ENCODE data around the gene TRIO. TPM values are rescaled to one million over a fixed set of nuclear protein-coding genes. Genes with fewer than 3 reads are reported as not detected.

TRIO gene
- total and polyA plus RNA-seq, 10 of the 15 experiments (the other 5 are each of a cell fraction or from before 2014, with no cell fraction given), result 5.1 to 96.4 (median 44.6) TPM

DNA sequence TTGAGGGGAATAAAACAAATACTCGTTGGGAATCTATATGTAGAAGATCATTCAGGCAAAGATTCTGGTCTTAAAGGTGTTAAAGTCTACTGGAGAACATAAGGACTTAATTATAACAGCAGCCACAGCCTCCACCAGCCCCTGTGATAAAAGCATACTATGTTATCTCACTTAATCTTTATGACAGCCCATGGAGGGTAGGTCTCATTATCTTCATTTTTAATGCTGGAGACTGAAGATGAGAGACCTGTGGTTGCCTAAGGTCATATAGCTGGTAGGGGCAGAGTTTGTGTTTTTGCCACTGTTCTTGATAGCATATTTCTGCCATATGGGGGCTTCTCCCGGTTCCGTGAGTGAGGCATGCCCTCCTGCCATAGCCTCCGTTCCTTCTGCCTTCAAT, 88.7 kb downstream of the TRIO start (continued):
- TF ChIP-seq GATAD2B (conservative IDR thresholded peaks at IDR 0.05; ENCODE audit: low read depth) (no peak), RELA (IDR thresholded peaks at IDR 0.05; ENCODE audit: borderline replicate concordance, partially characterized antibody) (no peak), POLR2AphosphoS2 (IDR thresholded peaks at IDR 0.05; ENCODE audit: low read depth, low read length) (no peak)
- TF ChIP-seq, protein P1, sequence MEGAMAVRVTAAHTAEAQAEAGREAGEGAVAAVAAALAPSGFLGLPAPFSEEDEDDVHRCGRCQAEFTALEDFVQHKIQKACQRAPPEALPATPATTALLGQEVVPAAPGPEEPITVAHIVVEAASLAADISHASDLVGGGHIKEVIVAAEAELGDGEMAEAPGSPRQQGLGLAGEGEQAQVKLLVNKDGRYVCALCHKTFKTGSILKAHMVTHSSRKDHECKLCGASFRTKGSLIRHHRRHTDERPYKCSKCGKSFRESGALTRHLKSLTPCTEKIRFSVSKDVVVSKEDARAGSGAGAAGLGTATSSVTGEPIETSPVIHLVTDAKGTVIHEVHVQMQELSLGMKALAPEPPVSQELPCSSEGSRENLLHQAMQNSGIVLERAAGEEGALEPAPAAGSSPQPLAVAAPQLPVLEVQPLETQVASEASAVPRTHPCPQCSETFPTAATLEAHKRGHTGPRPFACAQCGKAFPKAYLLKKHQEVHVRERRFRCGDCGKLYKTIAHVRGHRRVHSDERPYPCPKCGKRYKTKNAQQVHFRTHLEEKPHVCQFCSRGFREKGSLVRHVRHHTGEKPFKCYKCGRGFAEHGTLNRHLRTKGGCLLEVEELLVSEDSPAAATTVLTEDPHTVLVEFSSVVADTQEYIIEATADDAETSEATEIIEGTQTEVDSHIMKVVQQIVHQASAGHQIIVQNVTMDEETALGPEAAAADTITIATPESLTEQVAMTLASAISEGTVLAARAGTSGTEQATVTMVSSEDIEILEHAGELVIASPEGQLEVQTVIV (IDR thresholded peaks at IDR 0.05; ENCODE audit: borderline replicate concordance, partially characterized antibody), result no peak

DNA sequence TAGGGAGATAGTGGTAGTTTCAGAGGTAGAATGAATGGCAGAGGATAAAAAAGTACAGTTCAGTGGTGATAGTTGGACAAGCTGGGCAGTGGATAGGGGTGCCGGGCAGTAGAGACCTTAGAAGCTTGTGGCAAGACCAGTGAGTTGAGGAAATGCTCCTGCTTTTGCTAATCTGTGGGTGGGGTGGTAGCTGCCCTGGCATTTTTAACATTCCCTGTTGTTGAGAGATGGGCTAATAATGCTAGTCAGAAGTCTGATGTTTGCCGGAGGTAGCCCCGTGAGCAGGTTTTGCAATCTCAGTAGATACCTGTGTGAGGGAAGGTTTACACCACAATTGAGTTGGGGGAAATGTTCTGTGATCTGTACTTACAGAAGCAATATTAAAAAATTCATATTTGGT, 91.1 kb downstream of the TRIO start:
- intact Hi-C loops (cut with micrococcal nuclease; ENCODE audit: unreplicated experiment), result no loop called here
- WGBS (ENCODE audit: insufficient coverage, insufficient replicate concordance, low lambda C conversion rate, missing lambda C conversion rate), result 77% methylated on average over 3 of the region's 3 CpGs
- ChIA-PET POLR2A (interaction anchor here (0.7 to 1.5 kb wide), 5 partner anchors 12 to 25 kb away, joined by 3 to 4 read pairs (median 3); no protein-coding TSS in a partner anchor), CTCF (interaction anchor here (1.5 to 3.1 kb wide), 4 partner anchors 9 to 36 kb away, joined by 6 to 20 read pairs (median 8); no protein-coding TSS in a partner anchor), SMC1A (ENCODE audit: uncharacterized antibody, unreplicated experiment) (interaction anchor here (0.8 to 3.1 kb wide), 8 partner anchors 8 to 99 kb away, joined by 3 to 14 read pairs (median 4); no protein-coding TSS in a partner anchor), RAD21 (ENCODE audit: unreplicated experiment) (no interaction called here)
- no TSS peak for BruUV-seq (replicated peaks)
- FAIRE-seq (no peak), DNase-seq (ENCODE audit: low read depth, low spot score) (no peak), ATAC-seq (no peak)
- no peaks in the 10 kb centered on the region; the same call in 2 of the 3 replicates for H3K9me3 ChIP-seq (replicated peaks; ENCODE audit: control insufficient read depth, insufficient read depth, low read length)
- H3K4me3 ChIP-seq, result no peak overlapping the region
- H2AFZ ChIP-seq (ENCODE audit: control insufficient read depth, low read depth, low read length), result no peak overlapping the region
- H4K20me1 ChIP-seq (ENCODE audit: control insufficient read depth, insufficient read depth), result no peaks in the 10 kb centered on the region; the same call in 1 of the 2 replicates
- no peak overlapping the region for H3K27ac ChIP-seq (ENCODE audit: control insufficient read depth, insufficient read depth)
- peaks cover 84% of the 10 kb centered on the region for H3K79me2 ChIP-seq (ENCODE audit: control insufficient read depth, insufficient read depth, low read length)
- H3K27me3 ChIP-seq (replicated peaks in 1 of 2; ENCODE audit: control insufficient read depth in 2 of 2, insufficient read depth in 2 of 2, low read length in 1 of 2), result no peaks in the 10 kb centered on the region
- H3K36me3 ChIP-seq (ENCODE audit: control insufficient read depth in 2 of 2, insufficient read depth in 2 of 2, low read length in 1 of 2), result no peaks in the 10 kb centered on the region; a peak in 2 of 4 replicates
- in situ Hi-C loops (cut with MboI), result no loop called here
- no peak overlapping the region for H3K9ac ChIP-seq (ENCODE audit: control insufficient read depth, insufficient read depth, low read length)
- peaks cover 20% of the 10 kb centered on the region; the same call in 1 of the 2 replicates for H3K4me1 ChIP-seq (ENCODE audit: control insufficient read depth, insufficient read depth, low read length)
- no peak overlapping the region for H3K4me2 ChIP-seq (ENCODE audit: control insufficient read depth, insufficient read depth)
- no peak for TF ChIP-seq ZNF384 (IDR thresholded peaks at IDR 0.05; ENCODE audit: borderline replicate concordance, low read depth, low read length)
- TF ChIP-seq SREBF2 (IDR thresholded peaks at IDR 0.05; ENCODE audit: low read length), result no peak
- no peak for TF ChIP-seq MTA2 (IDR thresholded peaks at IDR 0.05; ENCODE audit: low read depth)
- no peak for TF ChIP-seq NR2F1 (conservative IDR thresholded peaks at IDR 0.05)
- no peak for TF ChIP-seq POLR2AphosphoS5 (IDR thresholded peaks at IDR 0.05; ENCODE audit: low read length)
- TF ChIP-seq RCOR1 (conservative IDR thresholded peaks at IDR 0.05; ENCODE audit: low read depth, low read length), result no peak
- TF ChIP-seq HDAC2 (IDR thresholded peaks at IDR 0.05), result no peak
- no peak for TF ChIP-seq BRCA1 (IDR thresholded peaks at IDR 0.05; ENCODE audit: low read depth, low read length)
- TF ChIP-seq TCF12 (IDR thresholded peaks at IDR 0.05; ENCODE audit: low read depth, low read length), result no peak
- TF ChIP-seq POU2F2 (IDR thresholded peaks at IDR 0.05; ENCODE audit: borderline replicate concordance, low read depth, low read length), result no peak
